ENCODE measurements around the gene MRPL12. TPM values are rescaled to one million over a fixed set of nuclear protein-coding genes. Genes with fewer than 3 reads are reported as not detected.

MRPL12 gene
- total and polyA plus RNA-seq, 2 of the 13 experiments (the other 11 are each of a cell fraction or from before 2014, with no cell fraction given): 39.1 to 94.1 TPM

GRCh38 chr17:81702934-81703746 is at the start of gene MRPL12 (continued):
- peak; percentile 49; the same call in 1 of the 2 replicates for TF ChIP-seq ZBTB46 (CRISPR knock-in tag; IDR thresholded peaks at IDR 0.05; ENCODE audit: borderline replicate concordance)
- peak; percentile 31 for TF ChIP-seq E2F2 (CRISPR knock-in tag; IDR thresholded peaks at IDR 0.05; ENCODE audit: borderline replicate concordance)
- TF ChIP-seq ARHGAP35 (CRISPR knock-in tag; IDR thresholded peaks at IDR 0.05; ENCODE audit: borderline replicate concordance): peak; percentile 96
- peak; percentile 98; the same call in 1 of the 2 replicates for TF ChIP-seq ZNF138 (CRISPR knock-in tag; IDR thresholded peaks at IDR 0.05; ENCODE audit: low read depth)
- peak; percentile 26; the same call in 1 of the 2 replicates for TF ChIP-seq SUZ12 (IDR thresholded peaks at IDR 0.05; ENCODE audit: low read depth, low read length)
- peak; percentile 79; the same call in 1 of the 2 replicates for TF ChIP-seq NCOA2 (CRISPR knock-in tag; IDR thresholded peaks at IDR 0.05)
- peak; percentile 93 for TF ChIP-seq ZNF552 (CRISPR knock-in tag; IDR thresholded peaks at IDR 0.05; ENCODE audit: borderline replicate concordance)
- TF ChIP-seq MXI1 (IDR thresholded peaks at IDR 0.05; ENCODE audit: borderline replicate concordance, low read depth, low read length): peak; percentile 88; the same call in 1 of the 3 replicates
- TF ChIP-seq SIX1 (CRISPR knock-in tag; IDR thresholded peaks at IDR 0.05; ENCODE audit: borderline replicate concordance): peak; percentile 76; the same call in 1 of the 2 replicates
- no peak for TF ChIP-seq SSRP1 (CRISPR knock-in tag; IDR thresholded peaks at IDR 0.05)
- TF ChIP-seq, protein P1, sequence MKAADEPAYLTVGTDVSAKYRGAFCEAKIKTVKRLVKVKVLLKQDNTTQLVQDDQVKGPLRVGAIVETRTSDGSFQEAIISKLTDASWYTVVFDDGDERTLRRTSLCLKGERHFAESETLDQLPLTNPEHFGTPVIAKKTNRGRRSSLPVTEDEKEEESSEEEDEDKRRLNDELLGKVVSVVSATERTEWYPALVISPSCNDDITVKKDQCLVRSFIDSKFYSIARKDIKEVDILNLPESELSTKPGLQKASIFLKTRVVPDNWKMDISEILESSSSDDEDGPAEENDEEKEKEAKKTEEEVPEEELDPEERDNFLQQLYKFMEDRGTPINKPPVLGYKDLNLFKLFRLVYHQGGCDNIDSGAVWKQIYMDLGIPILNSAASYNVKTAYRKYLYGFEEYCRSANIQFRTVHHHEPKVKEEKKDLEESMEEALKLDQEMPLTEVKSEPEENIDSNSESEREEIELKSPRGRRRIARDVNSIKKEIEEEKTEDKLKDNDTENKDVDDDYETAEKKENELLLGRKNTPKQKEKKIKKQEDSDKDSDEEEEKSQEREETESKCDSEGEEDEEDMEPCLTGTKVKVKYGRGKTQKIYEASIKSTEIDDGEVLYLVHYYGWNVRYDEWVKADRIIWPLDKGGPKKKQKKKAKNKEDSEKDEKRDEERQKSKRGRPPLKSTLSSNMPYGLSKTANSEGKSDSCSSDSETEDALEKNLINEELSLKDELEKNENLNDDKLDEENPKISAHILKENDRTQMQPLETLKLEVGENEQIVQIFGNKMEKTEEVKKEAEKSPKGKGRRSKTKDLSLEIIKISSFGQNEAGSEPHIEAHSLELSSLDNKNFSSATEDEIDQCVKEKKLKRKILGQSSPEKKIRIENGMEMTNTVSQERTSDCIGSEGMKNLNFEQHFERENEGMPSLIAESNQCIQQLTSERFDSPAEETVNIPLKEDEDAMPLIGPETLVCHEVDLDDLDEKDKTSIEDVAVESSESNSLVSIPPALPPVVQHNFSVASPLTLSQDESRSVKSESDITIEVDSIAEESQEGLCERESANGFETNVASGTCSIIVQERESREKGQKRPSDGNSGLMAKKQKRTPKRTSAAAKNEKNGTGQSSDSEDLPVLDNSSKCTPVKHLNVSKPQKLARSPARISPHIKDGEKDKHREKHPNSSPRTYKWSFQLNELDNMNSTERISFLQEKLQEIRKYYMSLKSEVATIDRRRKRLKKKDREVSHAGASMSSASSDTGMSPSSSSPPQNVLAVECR (CRISPR knock-in tag; IDR thresholded peaks at IDR 0.05; ENCODE audit: borderline replicate concordance): peak; percentile 99
- TF ChIP-seq ZFX (CRISPR knock-in tag; IDR thresholded peaks at IDR 0.05; ENCODE audit: low read depth): peak; percentile 92
- peak; percentile 96 for TF ChIP-seq SALL2 (CRISPR knock-in tag; IDR thresholded peaks at IDR 0.05)
- TF ChIP-seq, protein P2, sequence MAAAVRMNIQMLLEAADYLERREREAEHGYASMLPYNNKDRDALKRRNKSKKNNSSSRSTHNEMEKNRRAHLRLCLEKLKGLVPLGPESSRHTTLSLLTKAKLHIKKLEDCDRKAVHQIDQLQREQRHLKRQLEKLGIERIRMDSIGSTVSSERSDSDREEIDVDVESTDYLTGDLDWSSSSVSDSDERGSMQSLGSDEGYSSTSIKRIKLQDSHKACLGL (CRISPR knock-in tag; IDR thresholded peaks at IDR 0.05): peak; percentile 98
- no peak for TF ChIP-seq SRF (IDR thresholded peaks at IDR 0.05; ENCODE audit: low read depth, low read length)
- peak; percentile 97 for TF ChIP-seq UBTF (CRISPR knock-in tag; IDR thresholded peaks at IDR 0.05)
- peak; percentile 12; the same call in 1 of the 2 replicates for TF ChIP-seq ZNF317 (CRISPR knock-in tag; IDR thresholded peaks at IDR 0.05)
- peak; percentile 35; the same call in 1 of the 2 replicates for TF ChIP-seq ZNF577 (CRISPR knock-in tag; IDR thresholded peaks at IDR 0.05; ENCODE audit: borderline replicate concordance, low read depth)

All from HepG2 (cell line).